Raji (cell line): ENCODE results near the gene MECR.

ENCODE experiments used
- POLR2A ChIP-seq: IDR thresholded peaks from 2 replicates; pipeline ENCODE4 v1.6.1; 2011; ENCODE audit warnings: low read depth, low read length, control low read depth; ENCODE audit not compliant: insufficient read depth

The MECR gene

GRCh38 chr1:29230204-29230552, 556 bp downstream of the MECR start:
- TF ChIP-seq POLR2A = no peak

- TF ChIP-seq POLR2A = no peak
Measured at GRCh38 chr1:29227511-29227910, 3.2 kb downstream of the MECR start.

- no peak for TF ChIP-seq POLR2A
Measured at GRCh38 chr1:29225361-29225760, 5.4 kb downstream of the MECR start.

GRCh38 chr1:29224356-29224837, 6.3 kb downstream of the MECR start:
- no peak for TF ChIP-seq POLR2A

GRCh38 chr1:29223521-29223920, 7.2 kb downstream of the MECR start:
- no peak for TF ChIP-seq POLR2A

- TF ChIP-seq POLR2A = no peak
Measured at GRCh38 chr1:29222686-29223085, 8.0 kb downstream of the MECR start.

GRCh38 chr1:29221296-29221695, 9.4 kb downstream of the MECR start:
- no peak for TF ChIP-seq POLR2A

GRCh38 chr1:29218223-29218622, 12.5 kb downstream of the MECR start:
- no peak for TF ChIP-seq POLR2A

GRCh38 chr1:29217633-29218032, 13.1 kb downstream of the MECR start:
- no peak for TF ChIP-seq POLR2A

GRCh38 chr1:29213055-29213454, 17.7 kb downstream of the MECR start:
- no peak for TF ChIP-seq POLR2A

- no peak for TF ChIP-seq POLR2A
Measured at GRCh38 chr1:29211086-29212030, 19.4 kb downstream of the MECR start.

GRCh38 chr1:29210278-29211085, 20.3 kb downstream of the MECR start:
- TF ChIP-seq POLR2A = no peak

GRCh38 chr1:29209173-29209572, 21.6 kb downstream of the MECR start:
- TF ChIP-seq POLR2A = no peak

- TF ChIP-seq POLR2A = no peak
Measured at GRCh38 chr1:29208442-29208841, 22.3 kb downstream of the MECR start.

GRCh38 chr1:29202584-29203340, 28.0 kb downstream of the MECR start:
- TF ChIP-seq POLR2A = no peak

GRCh38 chr1:29202053-29202452, 28.7 kb downstream of the MECR start:
- no peak for TF ChIP-seq POLR2A

GRCh38 chr1:29201595-29202051, 29.1 kb downstream of the MECR start:
- TF ChIP-seq POLR2A = no peak
